HG03064 (cell line): ENCODE results near the gene SLC25A25.

Experiments
- ATAC-seq: cut with Tn5 transposase; IDR thresholded peaks from one replicate; pipeline ENCODE4 v1.9.1; 2021; ENCODE audit warnings: low read depth; ENCODE audit not compliant: unreplicated experiment

SLC25A25 gene

DNA sequence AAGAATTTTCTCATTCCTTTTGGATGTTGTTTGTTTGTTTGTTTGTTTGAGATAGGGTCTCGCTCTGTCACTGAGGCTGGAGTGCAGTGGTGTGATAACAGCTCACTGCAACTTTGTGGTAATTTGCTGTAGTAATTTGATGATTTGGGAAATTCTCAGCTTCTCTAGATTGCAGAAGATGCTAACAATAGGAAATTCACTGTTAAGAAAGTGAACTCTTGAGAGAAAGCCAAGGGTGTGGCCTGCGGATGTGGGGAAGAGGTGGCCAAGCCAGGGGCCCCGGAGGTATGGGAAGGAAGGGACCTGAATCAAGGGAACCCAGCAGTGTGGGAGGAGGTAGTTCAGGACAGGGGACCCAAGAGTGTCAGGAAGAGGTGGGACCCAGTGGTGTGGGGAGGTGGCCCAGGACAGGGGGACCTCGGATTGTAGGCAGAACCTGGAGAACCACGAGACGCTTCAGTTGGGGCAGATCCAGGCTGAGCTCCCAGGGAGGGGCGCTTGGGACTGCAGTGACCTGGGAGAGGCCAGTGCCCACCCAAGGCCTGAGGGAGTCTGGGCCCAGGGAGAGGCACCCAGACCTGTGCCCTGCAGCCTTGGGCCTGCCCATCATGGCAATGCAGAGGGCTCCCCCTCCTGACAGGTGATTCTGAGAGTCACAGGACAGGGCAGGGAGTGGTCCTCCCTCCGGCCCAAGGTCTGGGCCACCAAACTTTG lies 75.7 kb downstream of the SLC25A25 start:
- ATAC-seq, result no peak

DNA sequence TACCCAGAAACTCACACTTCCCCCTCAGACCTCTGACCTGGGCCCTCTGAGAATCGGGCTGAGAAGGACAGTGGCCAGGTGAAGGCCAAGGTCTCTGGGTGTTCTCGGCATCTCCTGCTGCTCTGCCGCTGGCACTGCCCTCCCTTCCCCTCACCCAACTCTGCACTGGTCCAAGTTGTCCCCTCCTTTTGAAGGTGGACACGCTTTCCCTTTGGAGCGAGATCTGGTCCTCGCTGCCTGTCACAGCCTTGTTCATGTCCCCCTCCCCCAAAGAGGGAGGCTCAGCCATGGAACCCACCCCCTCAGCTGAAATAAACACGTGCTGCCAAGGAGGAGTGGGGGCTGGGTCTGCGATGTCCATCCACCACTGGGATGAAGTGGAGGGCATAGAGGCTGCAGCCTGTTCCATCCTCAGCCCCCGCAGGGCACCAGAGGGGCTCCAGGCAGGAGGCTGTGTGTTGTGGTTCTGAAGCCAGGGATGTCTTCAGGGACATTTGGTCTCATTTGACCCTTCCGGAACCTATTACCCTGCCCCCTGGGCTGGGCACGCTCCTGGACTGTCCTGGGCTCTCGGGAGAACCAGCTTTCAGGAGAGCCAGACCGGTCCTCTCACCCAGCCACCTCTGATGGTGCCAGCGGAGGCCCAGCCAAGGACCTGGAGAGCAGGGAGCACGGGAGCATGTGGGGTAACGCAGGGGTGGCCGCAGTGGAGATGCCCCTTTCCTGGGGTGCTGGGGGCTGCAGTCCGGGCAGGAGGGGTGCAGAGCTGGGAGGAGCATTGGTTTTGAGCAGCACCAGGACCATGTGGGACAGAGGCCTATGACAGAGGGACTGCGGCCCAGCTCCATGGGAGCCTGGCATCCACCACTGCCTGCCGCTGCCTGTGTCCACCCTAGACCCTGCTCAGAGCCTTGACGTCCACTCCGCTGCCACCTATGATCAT lies 76.5 kb downstream of the SLC25A25 start:
- no peak for ATAC-seq

DNA sequence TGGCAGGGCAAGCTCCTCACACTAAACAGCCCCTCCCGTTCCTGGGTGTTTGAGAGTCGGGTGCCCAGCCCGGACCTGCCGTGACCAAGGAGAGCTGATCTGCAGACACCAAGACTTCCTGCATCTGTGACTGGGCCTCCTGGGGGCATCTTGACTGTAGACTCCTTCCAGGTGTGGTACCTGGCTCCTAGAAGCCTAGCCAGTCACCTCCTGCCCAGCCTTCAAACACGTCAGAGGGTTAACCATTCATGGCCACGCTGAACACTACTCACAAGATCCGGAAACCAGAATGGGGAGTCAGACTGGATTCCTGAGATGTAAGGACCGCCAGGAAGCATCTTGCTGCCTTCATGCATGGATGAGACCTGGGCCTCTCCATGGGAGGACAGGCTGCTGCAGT lies 77.5 kb downstream of the SLC25A25 start:
- ATAC-seq, result no peak

DNA sequence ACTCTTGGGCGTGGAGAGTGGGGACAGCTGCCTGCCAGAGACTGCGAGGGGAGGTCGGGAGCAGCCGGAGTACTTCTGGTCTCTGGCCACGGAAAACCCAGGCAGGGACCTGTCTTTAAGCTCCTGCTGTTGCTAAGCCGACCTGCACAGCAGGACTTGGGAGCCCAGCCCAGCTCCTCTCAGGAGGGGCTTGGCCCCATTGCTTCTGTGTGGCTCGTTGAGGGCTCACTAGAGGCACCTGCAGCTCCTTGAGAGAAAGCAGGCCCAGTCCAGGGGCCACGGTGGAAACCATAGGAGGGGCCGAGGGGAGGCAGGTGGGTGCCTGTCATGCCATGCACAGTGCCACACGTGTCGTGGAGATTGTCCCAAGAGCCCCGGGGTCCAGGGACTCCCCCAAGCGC lies 77.9 kb downstream of the SLC25A25 start:
- no peak for ATAC-seq

DNA sequence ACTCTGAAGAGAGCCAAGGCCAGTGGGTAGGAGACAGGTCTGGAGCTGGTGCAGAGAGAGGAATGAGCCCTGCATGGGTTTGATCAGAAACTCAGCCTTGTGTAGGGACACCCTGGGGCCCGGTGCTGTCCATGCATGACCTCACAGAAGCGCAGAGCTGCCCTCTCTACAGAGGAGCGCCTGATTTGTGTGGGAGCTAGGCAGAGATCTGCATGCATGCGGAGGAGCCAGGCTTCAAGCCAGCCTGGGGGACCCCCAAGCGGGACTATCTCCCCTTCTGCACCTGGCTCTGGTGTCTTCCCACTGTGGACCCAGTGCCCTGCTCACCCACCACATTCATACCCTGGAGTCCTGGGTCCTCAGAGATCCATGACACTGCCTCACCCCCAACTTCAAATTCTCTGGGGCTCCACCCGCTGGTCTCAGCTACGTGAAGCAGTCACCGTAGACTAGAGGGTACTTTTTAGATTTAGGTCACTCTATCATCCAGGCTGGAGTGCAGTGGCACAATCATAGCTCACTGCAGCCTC lies 78.6 kb downstream of the SLC25A25 start:
- ATAC-seq, result no peak

DNA sequence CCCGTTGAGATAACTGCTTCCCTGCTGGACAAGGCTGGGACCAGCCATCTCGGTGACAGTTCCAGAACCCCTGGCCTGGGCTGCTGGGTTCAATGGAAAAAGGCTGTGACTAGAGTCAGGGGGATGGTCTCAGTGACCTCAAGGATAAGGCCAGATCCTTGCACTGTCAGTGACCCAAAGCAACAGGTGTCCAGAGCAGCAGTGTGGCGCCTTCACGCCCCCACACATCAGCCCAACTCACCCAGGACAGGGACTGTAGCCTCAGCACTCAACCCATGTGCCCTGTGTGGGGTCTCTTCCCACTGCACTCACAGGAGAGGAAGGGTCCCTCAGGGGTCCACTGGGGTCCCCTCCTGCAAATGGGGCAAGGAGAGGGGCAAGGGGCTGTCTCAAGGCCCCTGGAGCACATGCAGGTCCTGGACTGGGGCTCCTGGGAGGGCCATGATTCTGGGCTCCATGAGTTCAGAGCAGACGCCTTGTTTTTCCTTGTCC lies 80.5 kb downstream of the SLC25A25 start:
- ATAC-seq, result no peak

DNA sequence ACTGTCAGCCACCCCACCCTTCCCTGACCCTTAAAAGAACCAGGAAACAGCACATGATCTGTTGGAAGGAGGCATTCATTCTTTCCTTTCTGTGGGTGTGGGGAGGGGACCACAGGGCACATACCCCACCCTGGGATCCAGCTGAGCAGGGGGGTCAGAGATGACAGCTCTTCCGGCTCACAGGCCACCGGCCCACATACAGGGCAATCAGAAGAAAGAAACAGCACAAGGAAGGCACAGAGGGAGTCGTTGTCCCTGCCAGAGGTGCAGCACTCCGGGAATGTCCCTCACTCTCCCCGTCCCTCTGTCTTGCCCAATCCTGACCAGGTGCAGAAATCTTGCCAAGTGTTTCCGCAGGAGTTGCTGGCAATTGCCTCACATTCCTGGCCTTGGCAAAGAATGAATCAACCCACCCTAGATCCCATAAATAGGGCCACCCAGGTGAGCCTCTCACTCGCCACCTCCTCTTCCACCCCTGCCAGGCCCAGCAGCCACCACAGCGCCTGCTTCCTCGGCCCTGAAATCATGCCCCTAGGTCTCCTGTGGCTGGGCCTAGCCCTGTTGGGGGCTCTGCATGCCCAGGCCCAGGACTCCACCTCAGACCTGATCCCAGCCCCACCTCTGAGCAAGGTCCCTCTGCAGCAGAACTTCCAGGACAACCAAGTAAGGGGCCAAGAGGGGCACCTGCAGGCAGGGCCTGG lies 81.1 kb downstream of the SLC25A25 start, which contains the start of gene LCN2:
Gene LCN2 (plus strand): TSS at position 453 of the 701 bp plus-strand sequence. CDS start 73 bp downstream, at position 526.
- no peak for ATAC-seq

DNA sequence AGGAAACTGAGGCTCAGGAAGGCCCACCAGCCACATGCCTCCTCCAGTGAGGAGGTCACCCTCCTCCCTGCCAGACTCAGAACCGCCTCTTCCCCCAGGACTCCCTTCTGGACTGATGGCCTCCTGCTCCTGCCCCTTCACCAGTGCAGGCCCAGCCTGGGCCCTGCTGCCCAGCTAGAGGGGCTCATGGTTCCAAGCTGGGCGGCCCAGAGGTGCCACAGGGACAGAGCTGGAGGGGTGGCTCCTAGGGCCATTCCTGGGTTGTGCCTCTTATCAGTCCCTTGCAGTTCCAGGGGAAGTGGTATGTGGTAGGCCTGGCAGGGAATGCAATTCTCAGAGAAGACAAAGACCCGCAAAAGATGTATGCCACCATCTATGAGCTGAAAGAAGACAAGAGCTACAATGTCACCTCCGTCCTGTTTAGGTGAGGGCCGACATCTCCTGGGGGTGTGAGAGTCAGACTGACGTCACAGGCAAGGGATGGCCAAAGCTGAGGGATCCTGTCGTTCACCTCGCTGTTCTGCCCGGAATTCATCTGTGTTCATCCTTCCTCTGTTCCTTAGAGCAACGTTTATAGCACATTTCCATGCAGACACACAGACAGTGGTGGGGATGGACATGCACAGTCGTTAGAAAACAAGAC lies 82.0 kb downstream of the SLC25A25 start:
- no peak for ATAC-seq

DNA sequence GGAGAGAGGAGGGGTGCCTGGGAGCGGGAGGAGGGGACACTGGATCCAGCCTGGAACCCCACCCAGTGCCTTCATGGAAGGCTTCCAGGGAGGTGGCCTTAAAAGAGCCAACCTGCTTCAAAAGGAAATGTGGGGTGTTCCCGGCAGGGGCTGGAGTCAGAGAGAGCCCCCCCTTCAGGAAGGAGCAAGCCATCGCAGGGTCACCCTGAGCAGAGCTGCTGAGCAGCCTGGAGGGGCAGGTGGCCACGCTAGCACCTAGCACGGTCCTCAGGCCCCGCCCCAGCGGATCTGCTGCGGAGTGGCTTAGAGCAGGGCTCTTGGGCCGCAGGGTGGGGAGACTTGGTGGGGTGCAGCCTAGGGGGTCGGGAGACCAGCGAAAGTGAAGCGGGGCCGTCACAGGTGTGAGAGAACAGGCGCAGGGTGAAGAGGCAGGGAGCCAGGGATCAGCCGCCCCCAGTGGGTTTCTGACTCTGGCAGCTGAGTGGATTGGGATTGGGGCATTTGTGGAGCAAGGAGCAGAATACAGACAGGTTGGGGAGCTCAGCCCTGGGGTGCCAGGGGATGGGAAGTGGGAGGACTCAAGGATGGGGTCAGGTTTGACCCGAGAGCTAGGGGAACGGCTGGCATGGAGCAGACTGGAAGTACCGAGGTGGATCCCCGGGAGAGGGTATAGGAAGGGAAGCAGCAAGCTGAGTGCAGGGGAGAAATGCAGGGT lies 82.7 kb downstream of the SLC25A25 start:
- no peak for ATAC-seq

DNA sequence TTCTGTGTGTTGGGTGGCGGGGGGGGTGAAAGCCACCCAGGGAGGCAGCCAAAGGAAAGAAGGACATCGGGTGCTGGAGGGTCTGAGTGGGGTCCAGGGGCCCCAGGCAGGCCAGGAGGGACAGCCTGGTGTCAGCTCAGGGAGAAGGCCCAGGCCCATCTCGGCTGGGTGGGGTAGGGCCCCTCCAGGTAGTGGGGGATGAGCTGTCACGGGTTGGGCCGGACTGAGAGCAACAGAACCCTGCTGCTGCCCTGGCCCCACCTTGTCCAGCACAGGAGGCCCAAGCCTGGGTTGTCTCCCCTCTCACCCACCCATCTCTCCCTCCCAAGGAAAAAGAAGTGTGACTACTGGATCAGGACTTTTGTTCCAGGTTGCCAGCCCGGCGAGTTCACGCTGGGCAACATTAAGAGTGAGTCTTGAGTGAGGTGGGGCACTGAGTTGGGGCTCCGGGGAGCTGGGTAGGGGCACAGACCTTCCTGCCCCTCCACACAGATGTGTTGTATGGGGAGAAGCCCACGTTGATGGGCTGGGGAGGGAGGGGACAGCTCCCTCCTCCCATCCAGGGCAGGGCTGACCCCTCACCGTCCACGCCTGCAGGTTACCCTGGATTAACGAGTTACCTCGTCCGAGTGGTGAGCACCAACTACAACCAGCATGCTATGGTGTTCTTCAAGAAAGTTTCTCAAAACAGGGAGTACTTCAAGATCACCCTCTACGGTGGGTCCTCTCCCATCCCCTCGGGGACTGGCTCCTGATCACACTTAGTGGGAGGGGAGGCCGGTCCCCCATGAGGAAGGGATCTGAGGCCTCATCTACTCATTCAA lies 83.5 kb downstream of the SLC25A25 start:
- ATAC-seq, result no peak

DNA sequence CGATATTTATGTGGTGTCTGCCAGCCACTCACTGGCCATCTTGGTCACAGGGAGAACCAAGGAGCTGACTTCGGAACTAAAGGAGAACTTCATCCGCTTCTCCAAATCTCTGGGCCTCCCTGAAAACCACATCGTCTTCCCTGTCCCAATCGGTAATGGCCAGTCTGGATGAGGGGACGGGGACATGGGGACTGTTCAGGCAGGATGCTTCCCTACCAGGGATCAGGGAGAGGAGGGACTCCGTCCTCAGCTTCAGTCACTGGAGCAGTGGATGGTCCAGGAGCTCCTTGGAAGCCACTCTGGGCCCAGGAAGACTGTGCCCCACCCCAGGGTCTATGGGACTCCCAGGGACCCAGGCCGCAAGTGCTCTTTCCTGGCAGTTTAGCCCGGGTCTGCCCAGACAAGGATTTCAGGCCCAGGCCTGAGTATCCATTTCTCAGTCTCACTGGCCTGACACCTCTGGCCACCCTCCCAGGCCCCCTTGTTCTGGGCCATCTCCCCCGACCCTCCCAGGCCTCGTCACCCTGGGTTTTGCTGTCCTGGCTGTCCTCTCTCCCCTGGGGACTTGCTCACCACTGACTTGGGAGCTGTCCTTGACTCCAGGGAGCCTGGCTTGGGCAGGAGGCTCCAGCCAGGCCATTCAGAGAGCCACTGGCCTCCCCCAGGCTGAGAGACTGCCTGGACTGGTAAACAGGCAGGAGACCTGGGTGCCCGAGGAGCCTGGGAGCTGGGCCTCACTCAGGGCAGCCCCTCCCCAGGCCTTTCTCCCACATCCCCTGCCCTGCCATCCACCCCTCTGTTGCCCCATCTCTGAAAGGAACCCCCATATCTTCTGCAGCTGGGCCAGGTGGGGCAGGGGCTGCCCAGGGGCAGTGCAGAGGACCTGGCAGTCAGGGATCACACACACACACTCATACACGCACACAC lies 84.4 kb downstream of the SLC25A25 start:
- ATAC-seq, result no peak

DNA sequence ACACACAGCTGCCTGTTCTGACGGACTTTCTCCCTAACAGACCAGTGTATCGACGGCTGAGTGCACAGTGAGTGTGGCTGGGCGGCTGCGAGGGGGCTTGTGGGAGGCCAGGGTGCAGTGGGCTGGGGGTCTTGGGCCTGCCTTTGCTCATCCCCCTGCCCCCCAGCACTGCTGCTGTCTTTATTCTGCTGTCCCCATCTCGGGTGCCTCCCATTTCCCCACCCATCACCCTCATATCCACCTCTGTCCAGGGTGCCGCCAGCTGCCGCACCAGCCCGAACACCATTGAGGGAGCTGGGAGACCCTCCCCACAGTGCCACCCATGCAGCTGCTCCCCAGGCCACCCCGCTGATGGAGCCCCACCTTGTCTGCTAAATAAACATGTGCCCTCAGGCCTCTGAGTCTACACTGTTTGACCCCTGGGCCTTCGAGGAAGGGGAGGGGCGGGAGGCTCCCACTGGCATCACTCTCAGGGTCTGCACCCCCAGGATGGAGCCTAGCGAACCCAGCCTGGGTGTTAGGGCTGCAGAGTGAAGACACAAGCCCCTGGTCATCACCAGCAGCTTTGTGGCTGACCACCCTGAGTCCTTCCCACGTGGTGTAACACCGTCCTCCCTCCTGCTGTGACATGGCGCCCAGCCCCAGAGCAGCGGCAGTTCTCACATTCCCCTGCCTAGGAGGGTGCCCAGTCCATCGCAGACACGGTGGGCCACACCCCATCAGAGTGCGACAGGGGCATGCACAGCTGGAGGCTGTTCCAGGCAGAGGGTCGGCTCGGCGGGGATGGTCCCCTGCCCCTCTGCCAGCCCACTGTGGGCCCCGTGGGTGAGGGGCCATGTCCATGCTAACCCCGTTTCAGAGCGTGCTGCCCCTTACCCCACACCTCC lies 85.3 kb downstream of the SLC25A25 start:
- no peak for ATAC-seq

DNA sequence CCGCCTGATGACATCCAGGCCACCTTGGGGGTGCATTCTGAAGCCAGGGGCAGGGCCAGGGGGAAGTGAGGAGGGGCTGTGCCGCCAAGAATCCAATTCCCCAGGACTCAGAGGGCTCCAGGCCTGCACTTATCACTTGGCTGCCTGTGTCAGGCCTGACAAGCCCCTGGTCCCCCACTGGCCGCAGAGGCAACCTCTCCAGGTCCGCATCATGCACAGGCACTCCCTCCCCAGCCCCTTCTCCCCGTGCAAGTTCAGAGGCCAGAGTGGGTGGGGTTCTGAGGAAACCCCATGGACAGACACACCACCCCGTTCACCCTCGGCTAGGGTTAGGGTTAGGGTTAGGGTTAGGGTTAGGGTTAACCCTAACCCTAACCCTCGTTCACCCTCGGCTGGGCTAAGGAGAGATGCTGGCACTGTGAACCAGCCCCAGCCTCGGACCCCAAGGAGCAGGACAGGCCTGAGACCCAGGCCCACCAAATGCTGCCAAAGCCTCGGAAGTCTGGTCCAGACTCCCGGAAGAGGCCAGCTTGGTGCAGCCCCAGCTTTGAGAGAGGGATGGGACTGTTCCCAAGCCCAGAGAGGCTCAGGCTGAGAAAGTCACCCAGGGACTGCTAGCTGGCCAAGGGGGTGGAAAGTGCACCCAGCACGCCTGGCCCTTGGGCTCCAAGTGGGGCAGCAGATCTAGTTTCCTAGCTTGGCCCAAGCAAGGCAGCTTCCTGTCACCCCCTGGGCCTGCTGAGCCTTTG lies 86.1 kb downstream of the SLC25A25 start:
- ATAC-seq, result no peak

DNA sequence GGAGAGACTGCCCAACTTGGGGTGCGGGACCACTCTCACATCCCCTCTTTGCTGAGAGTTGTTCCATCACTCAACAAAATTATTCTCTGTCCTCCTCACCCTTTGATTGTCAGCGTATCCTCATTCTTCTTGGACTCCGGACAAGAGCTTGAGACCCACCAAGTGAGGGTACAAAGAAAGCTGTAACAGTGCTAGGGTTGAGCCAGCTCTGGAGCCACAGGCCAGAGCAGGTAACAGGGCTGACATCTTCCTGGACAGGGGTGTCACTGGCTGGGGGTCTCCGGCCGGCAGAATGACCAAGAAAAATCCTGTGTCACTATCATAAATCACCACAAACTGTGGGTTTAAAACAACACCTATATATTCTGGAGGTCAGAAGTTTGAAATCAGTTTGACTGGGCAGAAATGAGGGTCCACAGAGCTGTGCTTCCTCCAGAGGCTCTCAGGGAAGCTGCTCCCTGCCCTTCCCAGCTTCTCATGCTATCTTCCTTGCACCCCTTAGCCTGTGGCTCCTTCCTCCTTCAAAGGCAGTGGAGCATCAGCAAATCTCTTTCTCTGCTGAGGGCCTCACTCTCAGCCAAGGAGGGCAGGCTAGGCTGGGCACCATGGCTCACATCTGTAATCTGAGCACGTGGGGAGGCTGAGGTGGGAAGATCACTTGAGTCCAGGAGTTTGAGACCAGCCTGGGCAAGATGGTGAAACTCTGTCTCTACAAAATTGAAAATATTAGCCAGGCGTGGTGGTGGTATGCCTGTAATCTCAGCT lies 87.9 kb downstream of the SLC25A25 start:
- no peak for ATAC-seq
